HG02938 (cell line): Measurements from ENCODE around the gene CAMTA1.
"Not testable (repeated sequence)": the region's sequence is repeated elsewhere in the genome, so short reads cannot be mapped to it uniquely, and the experiment has no call there.

Source experiments
- ATAC-seq: cut with Tn5 transposase; IDR thresholded peaks from one replicate; pipeline ENCODE4 v1.9.1; 2021; ENCODE audit warnings: mild to moderate bottlenecking, moderate library complexity; ENCODE audit not compliant: unreplicated experiment

Gene CAMTA1, protein sequence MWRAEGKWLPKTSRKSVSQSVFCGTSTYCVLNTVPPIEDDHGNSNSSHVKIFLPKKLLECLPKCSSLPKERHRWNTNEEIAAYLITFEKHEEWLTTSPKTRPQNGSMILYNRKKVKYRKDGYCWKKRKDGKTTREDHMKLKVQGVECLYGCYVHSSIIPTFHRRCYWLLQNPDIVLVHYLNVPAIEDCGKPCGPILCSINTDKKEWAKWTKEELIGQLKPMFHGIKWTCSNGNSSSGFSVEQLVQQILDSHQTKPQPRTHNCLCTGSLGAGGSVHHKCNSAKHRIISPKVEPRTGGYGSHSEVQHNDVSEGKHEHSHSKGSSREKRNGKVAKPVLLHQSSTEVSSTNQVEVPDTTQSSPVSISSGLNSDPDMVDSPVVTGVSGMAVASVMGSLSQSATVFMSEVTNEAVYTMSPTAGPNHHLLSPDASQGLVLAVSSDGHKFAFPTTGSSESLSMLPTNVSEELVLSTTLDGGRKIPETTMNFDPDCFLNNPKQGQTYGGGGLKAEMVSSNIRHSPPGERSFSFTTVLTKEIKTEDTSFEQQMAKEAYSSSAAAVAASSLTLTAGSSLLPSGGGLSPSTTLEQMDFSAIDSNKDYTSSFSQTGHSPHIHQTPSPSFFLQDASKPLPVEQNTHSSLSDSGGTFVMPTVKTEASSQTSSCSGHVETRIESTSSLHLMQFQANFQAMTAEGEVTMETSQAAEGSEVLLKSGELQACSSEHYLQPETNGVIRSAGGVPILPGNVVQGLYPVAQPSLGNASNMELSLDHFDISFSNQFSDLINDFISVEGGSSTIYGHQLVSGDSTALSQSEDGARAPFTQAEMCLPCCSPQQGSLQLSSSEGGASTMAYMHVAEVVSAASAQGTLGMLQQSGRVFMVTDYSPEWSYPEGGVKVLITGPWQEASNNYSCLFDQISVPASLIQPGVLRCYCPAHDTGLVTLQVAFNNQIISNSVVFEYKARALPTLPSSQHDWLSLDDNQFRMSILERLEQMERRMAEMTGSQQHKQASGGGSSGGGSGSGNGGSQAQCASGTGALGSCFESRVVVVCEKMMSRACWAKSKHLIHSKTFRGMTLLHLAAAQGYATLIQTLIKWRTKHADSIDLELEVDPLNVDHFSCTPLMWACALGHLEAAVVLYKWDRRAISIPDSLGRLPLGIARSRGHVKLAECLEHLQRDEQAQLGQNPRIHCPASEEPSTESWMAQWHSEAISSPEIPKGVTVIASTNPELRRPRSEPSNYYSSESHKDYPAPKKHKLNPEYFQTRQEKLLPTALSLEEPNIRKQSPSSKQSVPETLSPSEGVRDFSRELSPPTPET (N-terminal part only)

DNA sequence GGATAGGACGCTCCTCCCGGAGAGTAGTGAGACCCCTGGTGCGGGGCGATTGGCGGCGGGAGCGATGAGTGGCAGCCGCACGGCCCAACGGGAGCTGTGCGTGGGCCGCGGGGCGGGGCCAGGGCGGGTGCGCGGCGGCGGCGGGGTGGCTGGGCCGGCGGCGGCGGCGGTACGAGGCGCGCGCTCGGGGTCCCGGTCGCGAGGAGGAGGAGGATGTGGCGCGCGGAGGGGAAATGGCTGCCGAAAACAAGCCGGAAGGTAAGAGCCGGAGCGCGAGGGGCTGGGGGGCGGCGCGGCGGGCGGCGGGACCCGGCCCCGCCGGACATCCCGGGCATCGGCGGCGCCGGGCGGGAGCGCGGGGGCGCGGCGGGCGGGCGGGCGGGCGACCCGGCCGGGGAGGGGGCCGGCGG lies at the start of gene CAMTA1:
CAMTA1 (plus strand) TSS at position 137 of the 410 bp plus-strand sequence; CDS start at position 214, 77 bp downstream.
- no peak for ATAC-seq

GRCh38 chr1:6738987-6739676 lies 46.1 kb upstream of the CAMTA1 start:
- ATAC-seq, result no peak

- ATAC-seq, result not testable (repeated sequence)
Measured at GRCh38 chr1:6742676-6743188, 42.5 kb upstream of the CAMTA1 start.

- ATAC-seq, result no peak
Measured at GRCh38 chr1:6743189-6744101, 41.8 kb upstream of the CAMTA1 start.

- no peak for ATAC-seq
Measured at GRCh38 chr1:6745073-6745472, 40.2 kb upstream of the CAMTA1 start.

- ATAC-seq, result no peak
Measured at GRCh38 chr1:6747674-6748073, 37.6 kb upstream of the CAMTA1 start.

- no peak for ATAC-seq
Measured at GRCh38 chr1:6750490-6750889, 34.8 kb upstream of the CAMTA1 start.

GRCh38 chr1:6753320-6754140 lies 31.7 kb upstream of the CAMTA1 start:
- no peak for ATAC-seq

DNA sequence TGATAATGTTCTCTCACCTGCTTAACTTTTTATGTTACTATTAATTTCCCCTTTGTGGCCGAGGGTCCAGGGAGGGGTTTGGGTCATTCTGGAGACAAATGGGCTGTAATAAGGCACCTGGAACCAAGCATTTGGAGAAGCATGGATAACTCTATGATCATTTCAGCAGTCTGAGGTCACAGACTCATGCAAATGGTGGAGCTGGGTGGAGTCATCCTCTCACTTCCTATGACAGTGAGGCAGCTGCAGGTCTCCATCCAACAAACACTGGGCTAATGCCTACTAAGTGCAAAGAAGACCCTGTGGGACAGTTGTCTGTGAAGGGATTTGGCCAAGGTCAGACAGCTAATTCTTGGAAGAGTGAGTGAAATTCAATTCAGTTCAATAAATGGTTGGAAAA lies 28.8 kb upstream of the CAMTA1 start:
- ATAC-seq, result no peak

- ATAC-seq, result no peak
Measured at GRCh38 chr1:6757719-6758435, 27.4 kb upstream of the CAMTA1 start.

GRCh38 chr1:6761196-6761737 lies 24.0 kb upstream of the CAMTA1 start:
- no peak for ATAC-seq

DNA sequence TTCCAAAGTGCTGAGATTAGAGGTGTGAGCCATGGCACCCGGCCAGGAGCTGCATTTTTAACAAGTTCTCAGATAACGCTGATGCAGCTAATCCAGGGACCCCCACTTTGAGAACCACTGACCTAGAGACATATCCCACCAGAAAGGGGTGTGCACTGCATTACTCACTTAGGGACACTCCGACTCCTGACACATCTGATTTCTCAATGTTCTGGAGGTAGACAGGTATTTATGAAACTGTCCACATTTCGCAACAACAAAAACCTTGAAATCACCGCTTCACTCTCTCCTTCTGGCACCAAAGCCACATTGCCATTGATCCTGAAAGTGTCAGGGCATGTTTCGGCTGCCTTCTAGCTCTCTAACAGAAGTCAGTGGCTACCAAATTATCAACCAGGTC lies 23.2 kb upstream of the CAMTA1 start:
- no peak for ATAC-seq

DNA sequence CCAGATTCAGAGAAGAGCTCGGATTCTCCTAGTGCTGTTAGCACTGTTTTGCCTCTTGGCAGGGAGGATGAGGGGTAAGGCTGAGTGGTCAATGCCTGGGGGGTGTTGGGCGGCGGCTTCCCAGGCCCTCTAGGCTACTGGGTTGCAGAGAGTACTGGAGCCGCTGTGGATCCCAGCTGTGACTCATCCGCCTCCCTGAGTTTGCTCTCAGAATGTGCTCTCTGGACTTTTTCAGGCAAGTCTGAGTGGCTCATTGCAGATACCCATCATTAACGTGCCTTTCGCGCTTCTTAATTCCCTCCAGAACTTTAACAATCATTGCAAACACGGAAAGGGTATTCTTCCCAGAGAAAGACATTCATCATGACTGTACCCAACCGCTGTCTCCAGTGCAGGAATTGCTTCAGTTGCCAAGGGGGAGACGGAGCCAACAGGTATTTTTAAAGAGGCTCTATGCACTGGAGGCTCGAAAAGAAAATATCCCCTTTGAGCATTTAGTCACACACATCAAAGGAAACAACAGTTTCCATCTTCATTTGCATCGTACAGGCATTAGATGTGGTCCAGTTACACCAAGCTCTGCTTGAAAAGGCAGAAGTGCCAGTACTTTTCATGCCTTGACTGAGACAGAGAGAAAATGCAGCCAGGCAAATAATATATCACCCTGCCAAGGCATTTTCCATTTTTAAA lies 14.4 kb upstream of the CAMTA1 start:
- ATAC-seq, result no peak

DNA sequence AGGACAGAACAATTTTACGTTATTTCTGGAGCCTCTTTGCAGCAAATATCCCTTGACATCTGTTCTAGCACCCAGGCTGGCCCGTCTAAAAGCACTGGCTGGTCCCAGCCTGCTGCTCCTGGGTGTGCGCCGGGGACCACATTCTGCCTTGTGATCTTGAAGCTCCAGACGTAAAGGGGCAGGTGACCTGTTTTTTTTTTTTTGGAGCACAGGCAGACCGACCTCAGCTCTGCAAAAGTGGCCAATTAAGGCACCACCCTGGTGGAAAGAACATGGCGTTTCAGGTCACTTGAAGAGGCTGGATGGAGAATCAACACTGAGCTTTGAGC lies 13.8 kb upstream of the CAMTA1 start:
- ATAC-seq, result no peak

DNA sequence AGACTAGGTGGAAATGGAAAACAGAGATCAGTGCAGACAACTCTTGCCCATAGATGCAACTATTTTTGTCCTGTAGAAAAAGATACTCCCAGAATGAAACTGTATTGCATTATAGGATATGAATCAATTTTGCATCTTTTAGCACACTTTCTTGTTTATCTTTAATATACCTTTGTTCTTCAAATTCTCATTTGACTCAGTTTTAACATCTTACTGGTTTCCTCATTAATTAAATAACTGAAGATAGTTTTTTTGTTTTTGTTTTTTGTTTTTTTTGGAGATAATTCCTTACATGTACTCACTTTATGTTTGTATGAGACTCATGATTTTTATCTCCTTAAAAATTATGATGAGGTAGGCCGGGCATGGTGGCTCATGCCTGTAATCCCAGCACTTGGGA lies 10.9 kb upstream of the CAMTA1 start:
- ATAC-seq, result no peak

DNA sequence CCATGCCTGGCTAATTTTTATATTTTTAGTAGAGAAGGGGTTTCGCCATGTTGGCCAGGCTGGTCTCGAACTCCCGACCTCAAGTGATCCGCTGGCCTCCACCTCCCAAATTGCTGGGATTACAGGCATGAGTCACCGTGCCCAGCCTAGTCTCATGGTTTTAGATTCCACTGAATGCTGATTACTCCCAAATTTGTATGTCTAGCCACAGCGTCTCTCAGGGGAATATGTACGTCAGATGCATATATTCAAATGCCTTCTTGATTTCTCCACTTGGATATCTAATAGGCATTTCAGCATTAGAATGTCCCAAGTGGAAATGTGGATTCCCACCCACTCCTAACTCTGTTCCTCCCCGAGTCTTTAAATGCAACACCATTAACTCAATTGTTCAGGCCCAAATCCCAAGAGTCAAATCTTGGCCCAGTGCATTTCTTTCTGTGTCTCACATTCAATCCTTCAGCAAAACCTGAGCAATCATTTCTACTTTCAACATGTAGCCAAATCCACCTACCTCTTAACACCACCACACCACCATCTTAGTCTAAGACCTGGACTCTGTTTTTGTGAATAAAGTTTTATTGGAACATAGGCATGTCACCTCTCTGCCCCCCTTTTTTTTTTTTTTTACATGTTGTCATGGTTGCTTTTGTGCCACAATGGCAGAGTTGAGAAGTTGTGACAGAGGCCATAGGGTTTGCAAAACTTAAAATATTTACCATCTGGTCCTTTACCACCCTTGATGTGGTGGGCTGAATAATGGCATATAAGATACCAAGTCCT lies 9.8 kb upstream of the CAMTA1 start:
- ATAC-seq, result no peak
